A673 (cell line): ENCODE results near the gene CRYBG3. TPM values are rescaled to one million over a fixed set of nuclear protein-coding genes. Genes with fewer than 3 reads are reported as not detected.

Experiments used
- BruUV-seq: library from RNA; stranded (reverse); fragments of 400-500 nt; replicated peaks from 2 replicates; lab custom pipeline; 2021; lab: Mats Ljungman, UMichigan
- CTCF ChIA-PET: fragments of 300-600 bp; sonication (Branson Sonifier 250); formaldehyde crosslinking; loops from one replicate; lab custom pipeline; 2022; ENCODE audit warnings: antibody characterized with exemption; lab: Charles Lee
- POLR2A ChIA-PET: fragments of 300-600 bp; sonication (Branson Sonifier 250); formaldehyde crosslinking; loops from one replicate; lab custom pipeline; 2022; ENCODE audit warnings: antibody characterized with exemption; ENCODE audit not compliant: low non-redundant PET; lab: Charles Lee
- DNase-seq: peaks from one replicate; pipeline ENCODE4 v3.0.0-alpha.2; 2015; ENCODE audit warnings: low spot score
- H3K27ac ChIP-seq: fragments of 200-600 bp; sonication (generic); 2 replicates; pipeline ENCODE4 v1.5.1; 2016; ENCODE audit warnings: mixed run types, low read depth, mild to moderate bottlenecking, mixed read lengths, antibody characterized with exemption, low read length; ENCODE audit not compliant: poor library complexity, severe bottlenecking
- H3K27me3 ChIP-seq: fragments of 200-600 bp; sonication (generic); replicated peaks from 2 replicates; pipeline ENCODE4 v1.6.1; 2017; ENCODE audit warnings: mixed run types, low read depth, mild to moderate bottlenecking, mixed read lengths, antibody characterized with exemption, low read length; ENCODE audit not compliant: insufficient read depth, poor library complexity
- H3K36me3 ChIP-seq: fragments of 200-600 bp; sonication (generic); 2 replicates; pipeline ENCODE4 v1.6.1; 2016; ENCODE audit warnings: mixed run types, mild to moderate bottlenecking, mixed read lengths, antibody characterized with exemption, low read length; ENCODE audit not compliant: insufficient read depth, poor library complexity, severe bottlenecking
- H3K4me1 ChIP-seq: fragments of 200-600 bp; sonication (generic); 2 replicates; pipeline ENCODE4 v1.6.1; 2017; ENCODE audit warnings: mixed run types, mild to moderate bottlenecking, mixed read lengths, antibody characterized with exemption, low read length; ENCODE audit not compliant: insufficient read depth, poor library complexity, severe bottlenecking
- H3K4me3 ChIP-seq: fragments of 200-600 bp; sonication (generic); 2 replicates; pipeline ENCODE4 v1.5.1; 2016; ENCODE audit warnings: low read depth, mixed run types, mild to moderate bottlenecking, mixed read lengths, low read length; ENCODE audit not compliant: poor library complexity, severe bottlenecking
- H3K9me3 ChIP-seq: fragments of 200-600 bp; sonication (generic); 2 replicates; pipeline ENCODE4 v1.6.1; 2016; ENCODE audit warnings: mixed run types, low read depth, mild to moderate bottlenecking, mixed read lengths, antibody characterized with exemption, low read length; ENCODE audit not compliant: poor library complexity, severe bottlenecking
- EZH2 ChIP-seq: fragments of 200-600 bp; sonication (generic); IDR thresholded peaks from 2 replicates; pipeline ENCODE4 v1.6.1; 2017; ENCODE audit warnings: borderline replicate concordance, low read depth, mild to moderate bottlenecking, mixed read lengths, antibody characterized with exemption, low read length; ENCODE audit not compliant: poor library complexity, severe bottlenecking
- intact Hi-C: fragments of 100-400 bp; cut with micrococcal nuclease; formaldehyde crosslinking; loops from one replicate; pipeline ENCODE4 v1.10.0; 2022; ENCODE audit not compliant: unreplicated experiment
- total RNA-seq: library from RNA; stranded (reverse); gene quantifications from 2 replicates; pipeline ENCODE4 v1.2.3, GENCODE V29; 2021
- TF ChIP-seq, protein P1 (sequence below): fragments of 300-800, 200-600 bp; sonication (generic); conservative IDR thresholded peaks from 2 replicates; pipeline ENCODE4 v1.5.1; 2017; ENCODE audit warnings: low read depth, mild to moderate bottlenecking, antibody characterized with exemption, low read length, moderate library complexity, mixed read lengths

Gene CRYBG3
- total RNA-seq, 1 experiment from 2014 or later, result 8.6 TPM

DNA sequence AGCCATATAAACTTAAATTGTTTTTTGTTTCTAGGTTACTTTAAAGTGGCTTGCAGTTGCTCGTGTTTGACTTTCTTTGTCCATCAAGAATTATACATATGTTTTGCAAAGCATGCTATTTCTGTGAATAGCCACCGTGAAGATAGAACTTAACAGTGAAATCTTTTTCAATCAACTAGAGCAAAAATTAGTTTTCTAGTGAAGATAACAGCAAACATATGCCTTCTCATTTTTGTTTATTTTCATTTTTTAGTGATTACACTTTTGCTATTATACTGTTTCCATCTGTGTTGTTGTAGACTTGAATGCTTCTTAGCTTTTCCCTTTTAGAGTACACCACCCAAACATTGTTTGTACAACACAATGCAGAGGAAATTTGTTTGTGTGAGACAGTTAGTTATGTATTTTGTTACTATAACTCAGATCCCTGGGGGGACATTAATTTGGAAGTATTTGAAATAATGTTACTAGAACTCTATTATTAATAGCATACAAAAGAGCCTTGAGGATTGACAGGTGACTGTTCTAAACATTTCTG is 62.8 kb downstream of the CRYBG3 start:
- Histone ChIP-seq H3K36me3 (no peaks in the 10 kb centered on the region), H3K4me1 (peaks cover 37% of the 10 kb centered on the region), H3K27ac (no peak overlapping the region), H3K9me3 (no peaks in the 10 kb centered on the region), H3K4me3 (no peak overlapping the region), H3K27me3 (no peaks in the 10 kb centered on the region)
- intact Hi-C loops, result loop anchor here (5.0 kb wide), 1 partner anchor 62 kb away; the partner anchor contains the start of gene CRYBG3
- TF ChIP-seq, protein P1, sequence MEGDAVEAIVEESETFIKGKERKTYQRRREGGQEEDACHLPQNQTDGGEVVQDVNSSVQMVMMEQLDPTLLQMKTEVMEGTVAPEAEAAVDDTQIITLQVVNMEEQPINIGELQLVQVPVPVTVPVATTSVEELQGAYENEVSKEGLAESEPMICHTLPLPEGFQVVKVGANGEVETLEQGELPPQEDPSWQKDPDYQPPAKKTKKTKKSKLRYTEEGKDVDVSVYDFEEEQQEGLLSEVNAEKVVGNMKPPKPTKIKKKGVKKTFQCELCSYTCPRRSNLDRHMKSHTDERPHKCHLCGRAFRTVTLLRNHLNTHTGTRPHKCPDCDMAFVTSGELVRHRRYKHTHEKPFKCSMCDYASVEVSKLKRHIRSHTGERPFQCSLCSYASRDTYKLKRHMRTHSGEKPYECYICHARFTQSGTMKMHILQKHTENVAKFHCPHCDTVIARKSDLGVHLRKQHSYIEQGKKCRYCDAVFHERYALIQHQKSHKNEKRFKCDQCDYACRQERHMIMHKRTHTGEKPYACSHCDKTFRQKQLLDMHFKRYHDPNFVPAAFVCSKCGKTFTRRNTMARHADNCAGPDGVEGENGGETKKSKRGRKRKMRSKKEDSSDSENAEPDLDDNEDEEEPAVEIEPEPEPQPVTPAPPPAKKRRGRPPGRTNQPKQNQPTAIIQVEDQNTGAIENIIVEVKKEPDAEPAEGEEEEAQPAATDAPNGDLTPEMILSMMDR, result no peak
- TF ChIP-seq EZH2, result no peak
- POLR2A ChIA-PET, result no interaction called here
- no TSS peak for BruUV-seq
- DNase-seq, result no peak
- CTCF ChIA-PET, result no interaction called here

DNA sequence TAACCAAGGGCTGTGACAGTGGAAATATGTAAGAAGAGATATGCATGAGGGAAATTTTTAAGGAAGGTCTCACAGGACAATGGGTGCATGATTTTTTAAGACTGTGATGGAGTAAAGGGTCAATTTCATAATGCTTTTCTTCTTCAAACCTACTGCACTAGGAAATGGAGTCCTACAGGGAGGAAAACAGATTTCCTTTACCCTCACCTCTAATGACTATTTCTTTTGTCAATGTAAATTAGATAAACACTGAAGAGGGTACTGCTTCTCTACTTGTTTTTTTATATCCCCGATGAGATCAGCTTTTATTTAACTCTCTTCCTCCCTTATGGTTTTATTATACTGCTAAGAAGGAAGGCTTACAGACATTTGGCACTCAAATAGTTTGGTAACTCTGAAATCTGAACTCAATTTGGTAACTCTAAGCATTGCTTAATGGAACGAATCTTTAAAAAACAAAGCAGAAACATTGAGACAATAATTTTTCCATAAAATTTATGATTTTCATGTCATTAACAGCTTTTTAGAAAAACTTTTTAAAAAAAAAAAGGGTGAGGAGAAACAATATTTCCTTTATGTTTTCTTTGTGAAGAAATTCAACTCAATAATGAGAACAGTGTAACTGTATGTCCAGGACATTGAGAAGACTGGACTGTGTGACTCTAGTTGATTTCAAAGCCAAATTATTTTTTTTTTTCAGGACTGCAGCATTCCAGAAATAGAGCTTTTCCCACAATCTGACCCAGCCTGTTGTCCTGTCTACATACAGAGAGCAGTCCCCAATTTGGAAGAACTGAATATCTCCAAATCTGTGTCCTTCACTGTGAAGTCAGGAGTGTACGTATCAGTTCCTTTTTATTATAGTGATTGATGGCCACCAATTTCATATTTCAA is 64.4 kb downstream of the CRYBG3 start:
- Histone ChIP-seq H3K9me3 (no peaks in the 10 kb centered on the region), H3K36me3 (no peaks in the 10 kb centered on the region), H3K4me1 (peaks cover 37% of the 10 kb centered on the region), H3K4me3 (no peak overlapping the region), H3K27ac (peak overlapping the region; percentile 51), H3K27me3 (no peaks in the 10 kb centered on the region)
- ChIA-PET POLR2A (no interaction called here), CTCF (no interaction called here)
- TSS peak; percentile 44 for BruUV-seq
- TF ChIP-seq, protein P1, result no peak
- TF ChIP-seq EZH2, result no peak
- intact Hi-C loops, result loop anchor here (5.0 kb wide), 1 partner anchor 64 kb away; the partner anchor contains the start of gene CRYBG3
- DNase-seq, result peak; percentile 91

DNA sequence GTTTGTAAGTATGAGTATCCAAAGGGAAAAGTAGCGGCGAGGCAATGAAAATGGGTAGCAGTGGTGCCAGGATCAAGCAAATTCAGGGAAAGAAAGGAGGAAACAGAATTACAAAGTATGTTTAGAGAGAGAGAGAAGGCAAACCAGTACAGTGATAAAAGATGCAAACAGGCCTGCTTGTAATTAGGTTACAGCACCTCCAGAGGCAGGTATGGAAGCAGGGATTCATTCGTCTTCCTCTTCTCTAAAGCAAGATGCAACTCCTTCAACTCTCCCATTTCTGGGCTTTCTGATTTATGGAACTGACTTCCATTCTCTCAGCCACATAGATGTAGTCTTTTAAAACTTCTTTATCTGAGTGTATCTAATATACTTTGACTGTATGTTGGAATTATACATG is 68.0 kb downstream of the CRYBG3 start:
- H3K4me1 ChIP-seq, result peaks cover 19% of the 10 kb centered on the region
- no TSS peak for BruUV-seq
- intact Hi-C loops, result loop anchor here (5.0 kb wide), 1 partner anchor 68 kb away; the partner anchor contains the start of gene CRYBG3
- H3K4me3 ChIP-seq, result no peak overlapping the region
- no peaks in the 10 kb centered on the region for H3K27me3 ChIP-seq
- H3K9me3 ChIP-seq, result no peaks in the 10 kb centered on the region
- POLR2A ChIA-PET, result no interaction called here
- DNase-seq, result no peak
- no peaks in the 10 kb centered on the region for H3K36me3 ChIP-seq
- no peak overlapping the region for H3K27ac ChIP-seq
- TF ChIP-seq EZH2, result no peak
- TF ChIP-seq, protein P1, result no peak
- CTCF ChIA-PET, result no interaction called here
